Activated CD8-positive, alpha-beta memory T cell treated with anti-CD3 and anti-CD28 coated beads, Interleukin-2, amount 50 U/mL, for 4 hours (primary cell): ENCODE measurements around the gene DNAJC25.
A peak's percentile ranks its signal among the peaks of the same experiment; 100 is the strongest.
"Not testable (repeated sequence)": the region's sequence is repeated elsewhere in the genome, so short reads cannot be mapped to it uniquely, and the experiment has no call there.

ENCODE experiments used
- DNase-seq: peaks from one replicate; pipeline ENCODE4 v3.0.0-alpha.2; 2020

The DNAJC25 gene

DNA sequence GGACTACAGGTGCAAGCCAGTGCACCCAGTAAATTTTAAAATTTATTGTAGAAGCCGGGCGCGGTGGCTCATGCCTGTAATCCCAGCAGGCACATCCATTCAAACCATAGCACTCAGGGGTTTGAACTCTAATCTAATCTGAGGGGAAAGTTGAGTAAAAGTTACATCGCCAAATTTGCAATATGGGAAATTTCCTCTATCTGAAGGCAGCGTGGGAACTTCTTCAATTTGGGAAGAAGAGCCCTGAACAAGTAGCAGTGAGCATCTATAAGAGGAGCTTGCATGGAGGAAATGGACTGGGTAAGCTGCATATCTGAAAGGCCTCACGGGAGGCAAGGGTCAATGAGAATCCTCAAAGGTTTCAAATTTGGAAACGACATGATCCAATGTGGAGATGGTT, 2.7 kb upstream of the DNAJC25 start:
- no peak for DNase-seq

- DNase-seq: no peak
Observed at GRCh38 chr9:111630182-111630963, 761 bp upstream of the DNAJC25 start.

- DNase-seq: no peak
Observed at GRCh38 chr9:111630964-111631213, 245 bp upstream of the DNAJC25 start.

DNA sequence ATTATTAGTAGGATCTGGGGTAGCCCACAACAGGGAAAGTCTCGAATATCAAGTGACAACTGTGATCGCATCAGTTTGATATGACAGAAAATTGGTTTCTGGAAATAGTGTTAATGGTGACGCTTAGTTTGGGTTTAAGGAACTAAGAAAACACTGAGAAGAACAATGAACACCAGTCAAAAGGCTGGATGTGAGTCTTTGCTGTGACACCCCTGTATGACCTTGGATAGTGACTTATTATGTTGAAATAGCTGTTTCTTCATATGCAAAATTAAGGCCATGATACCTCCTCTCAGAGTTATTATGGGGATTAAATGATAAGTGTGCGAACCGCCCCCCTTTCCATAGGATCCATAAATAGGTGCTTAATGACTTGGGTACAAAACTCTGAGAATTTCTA, 926 bp downstream of the DNAJC25 start:
- DNase-seq: no peak

GRCh38 chr9:111632695-111633388, 1.7 kb downstream of the DNAJC25 start:
- DNase-seq: no peak

GRCh38 chr9:111633389-111633736, 2.2 kb downstream of the DNAJC25 start:
- no peak for DNase-seq

- DNase-seq: no peak
Observed at GRCh38 chr9:111634860-111635259, 3.7 kb downstream of the DNAJC25 start.

GRCh38 chr9:111637421-111637950, 6.4 kb downstream of the DNAJC25 start:
- DNase-seq: no peak

DNA sequence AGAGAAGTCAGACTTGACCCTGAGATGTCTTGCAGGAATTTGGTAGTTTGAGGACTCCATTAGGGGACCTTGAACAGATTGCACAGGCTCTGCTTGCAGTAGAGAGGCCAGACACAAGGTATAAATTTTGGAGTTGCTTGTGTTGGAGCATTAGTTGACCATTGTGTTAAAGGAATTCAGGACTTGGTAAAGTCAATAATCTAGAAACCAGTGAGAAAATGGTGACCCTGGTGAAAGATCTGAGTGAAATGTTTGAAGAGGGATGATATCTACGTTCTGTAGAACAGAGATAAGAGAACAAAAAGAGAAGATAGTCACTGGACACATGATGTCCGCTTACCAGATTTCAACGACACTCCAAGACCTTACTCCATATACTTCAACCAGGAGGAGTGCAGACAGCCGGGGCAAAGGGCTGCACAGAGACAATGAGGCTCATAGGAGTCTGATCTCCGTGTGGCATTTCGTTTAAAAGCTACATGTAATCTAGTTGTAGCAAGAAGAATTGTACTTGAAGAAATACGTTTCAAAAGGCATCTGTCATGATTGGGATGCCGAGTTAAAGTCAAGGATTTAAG, 13.2 kb downstream of the DNAJC25 start:
- DNase-seq: no peak

GRCh38 chr9:111645806-111646205, 14.7 kb downstream of the DNAJC25 start:
- no peak for DNase-seq

DNA sequence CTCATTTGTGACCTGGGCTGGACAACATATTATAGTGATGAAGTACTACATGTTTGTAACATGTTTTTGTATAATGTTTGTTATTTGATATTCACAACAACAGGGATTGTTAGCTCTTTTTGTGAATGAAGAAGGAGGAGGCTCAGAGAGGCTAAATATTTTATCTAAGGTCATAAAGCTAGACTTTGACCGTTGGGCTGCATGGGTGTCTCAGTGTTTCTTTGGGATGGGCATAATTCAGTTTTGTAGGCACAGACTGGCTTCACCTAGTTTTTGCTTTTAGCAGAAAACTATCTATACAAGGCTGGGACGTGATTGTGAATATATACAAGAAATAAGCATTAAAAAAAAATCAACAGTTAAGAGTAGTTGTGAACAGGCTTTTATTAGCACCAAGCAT, 15.3 kb downstream of the DNAJC25 start:
- no peak for DNase-seq

- DNase-seq: no peak
Observed at GRCh38 chr9:111648066-111648465, 16.9 kb downstream of the DNAJC25 start.

DNA sequence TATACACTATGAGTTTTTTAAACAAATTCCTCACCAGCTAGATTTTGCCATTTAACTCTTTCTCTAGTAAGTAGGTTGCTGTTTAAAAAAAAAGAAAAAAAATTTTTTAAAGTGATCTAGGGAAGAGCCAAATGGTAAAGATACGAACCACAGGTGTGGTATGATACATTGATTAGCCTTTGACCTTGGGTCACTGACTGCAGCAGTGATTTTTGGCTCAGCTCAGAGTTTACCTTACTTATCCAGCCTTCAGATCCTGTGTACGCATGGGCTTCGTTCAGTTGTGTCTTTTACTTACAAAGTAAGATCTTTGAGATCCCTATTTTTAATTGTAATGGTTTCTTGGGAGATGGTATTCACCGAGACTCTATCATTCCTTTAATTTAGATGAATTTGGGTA, 17.9 kb downstream of the DNAJC25 start:
- DNase-seq: no peak

DNA sequence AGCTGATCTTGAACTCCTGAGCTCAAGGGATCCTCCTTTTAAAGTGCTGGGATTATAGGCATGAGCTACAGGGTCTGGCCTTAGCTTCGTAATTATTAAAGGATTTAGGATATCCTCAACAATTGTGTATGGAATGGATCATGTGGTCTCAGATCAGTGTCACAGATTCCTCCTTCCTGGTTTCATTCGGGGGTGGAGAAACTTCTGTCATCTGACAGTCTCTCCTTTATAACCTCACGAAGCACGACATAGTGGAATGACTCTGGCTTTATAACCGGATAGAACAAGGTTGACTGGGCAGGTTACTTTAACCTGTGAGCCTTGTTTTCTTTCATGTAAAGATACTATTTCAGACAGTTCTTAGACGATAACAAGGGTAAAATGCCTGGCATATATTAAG, 25.9 kb downstream of the DNAJC25 start:
- DNase-seq: no peak

- DNase-seq: no peak
Observed at GRCh38 chr9:111658943-111659342, 27.8 kb downstream of the DNAJC25 start.

- no peak for DNase-seq
Observed at GRCh38 chr9:111659691-111660090, 28.6 kb downstream of the DNAJC25 start.

GRCh38 chr9:111661150-111661801, 30.1 kb downstream of the DNAJC25 start, which contains the start of gene GNG10:
Gene GNG10, plus strand, starts transcription at chr9:111661605. Its CDS starts 30 bp downstream, at chr9:111661635.
- DNase-seq: peak; percentile 75

GRCh38 chr9:111661802-111662521, 30.8 kb downstream of the DNAJC25 start:
- DNase-seq: peak; percentile 32

DNA sequence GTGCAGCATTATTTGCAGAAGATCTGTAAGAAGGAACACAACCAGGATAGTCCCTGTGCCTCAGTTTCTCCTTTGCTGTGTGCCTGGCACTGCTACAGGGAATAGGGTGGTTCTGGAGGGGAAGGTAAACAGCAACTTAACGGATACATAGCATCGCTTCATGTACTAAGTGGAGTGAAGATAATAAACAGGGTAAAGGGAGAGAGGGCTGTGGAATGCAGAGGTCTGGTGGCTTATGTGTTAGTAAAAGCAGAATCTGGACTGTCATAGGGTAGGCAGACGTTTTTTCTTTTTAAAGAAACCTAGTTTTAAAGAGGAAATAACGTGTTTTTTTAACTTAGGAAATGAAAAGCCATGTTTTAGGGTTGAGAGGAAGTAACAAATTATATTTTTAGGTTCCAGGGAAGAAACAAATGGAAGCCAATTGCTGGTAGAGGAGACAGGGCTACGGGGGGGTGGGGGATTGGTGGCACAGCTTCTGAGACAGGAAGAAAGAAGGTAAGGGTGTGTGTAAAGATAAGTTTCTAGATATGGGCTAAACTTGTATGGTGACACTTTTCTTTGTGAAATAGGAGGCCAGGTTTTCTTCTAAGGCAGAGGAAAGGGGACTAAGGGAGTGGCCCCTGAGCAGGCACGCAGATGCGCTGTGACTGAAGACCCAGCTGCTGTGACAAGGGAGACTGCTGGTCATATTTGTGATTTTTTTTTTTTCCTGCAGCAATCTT, 31.6 kb downstream of the DNAJC25 start:
- no peak for DNase-seq

GRCh38 chr9:111663301-111663823, 32.2 kb downstream of the DNAJC25 start:
- DNase-seq: no peak

GRCh38 chr9:111668026-111668573, 37.0 kb downstream of the DNAJC25 start:
- no peak for DNase-seq

- not testable (repeated sequence) for DNase-seq
Observed at GRCh38 chr9:111668601-111669000, 37.5 kb downstream of the DNAJC25 start.
